Natural killer cell (primary cell): Measurements from ENCODE around the gene PHF5A. TPM values are rescaled to one million over a fixed set of nuclear protein-coding genes. Genes with fewer than 3 reads are reported as not detected.

Experiments used
- ATAC-seq, 3 donors: fragments of 150-1000 bp in 2 of 3; fragments of 200-7000 bp in 1 of 3; cut with Tn5 transposase; 1 replicate in 1 of 3; 2 replicates in 2 of 3; pipeline ENCODE4 v1.10.0; 2021; ENCODE audit warnings: mild to moderate bottlenecking in 2 of 3, moderate library complexity in 2 of 3
- DNase-seq, 2 donors: peaks; one replicate each; pipeline versions ENCODE4 v3.0.0 to v3.0.0-alpha.2; 2013 to 2021; ENCODE audit warnings: mixed read lengths in 1 of 2
- H3K27ac ChIP-seq: one replicate; pipeline ENCODE4 v1.5.1; 2013; ENCODE audit warnings: mild to moderate bottlenecking, low read length
- H3K27me3 ChIP-seq: one replicate; pipeline ENCODE4 v1.6.1; 2013; ENCODE audit warnings: low read length; ENCODE audit not compliant: control insufficient read depth, insufficient read depth
- H3K36me3 ChIP-seq: one replicate; pipeline ENCODE4 v1.6.1; 2013; ENCODE audit warnings: low read length; ENCODE audit not compliant: control insufficient read depth, insufficient read depth
- H3K4me1 ChIP-seq: one replicate; pipeline ENCODE4 v1.6.1; 2013; ENCODE audit warnings: low read length; ENCODE audit not compliant: control insufficient read depth, insufficient read depth
- H3K4me3 ChIP-seq: one replicate; pipeline ENCODE4 v1.5.1; 2013; ENCODE audit warnings: low read length
- H3K9me3 ChIP-seq: one replicate; pipeline ENCODE4 v1.6.1; 2013; ENCODE audit warnings: low read length; ENCODE audit not compliant: control insufficient read depth, insufficient read depth
- H3K27ac Mint-ChIP-seq, 2 donors: one replicate each; pipeline ENCODE4 v1.8.0; 2022; ENCODE audit warnings: mild to moderate bottlenecking in 2 of 2, mixed read lengths in 2 of 2, moderate library complexity in 1 of 2
- H3K27me3 Mint-ChIP-seq, 2 donors: one replicate each; pipeline ENCODE4 v1.8.0; 2022; ENCODE audit warnings: low read depth in 2 of 2, mixed read lengths in 2 of 2
- H3K36me3 Mint-ChIP-seq: one replicate; pipeline ENCODE4 v1.8.0; 2022; ENCODE audit warnings: mixed read lengths
- H3K4me1 Mint-ChIP-seq, 2 donors: one replicate each; pipeline ENCODE4 v1.8.0; 2022; ENCODE audit warnings: mixed read lengths in 2 of 2
- H3K4me3 Mint-ChIP-seq: one replicate; pipeline ENCODE4 v1.8.0; 2022; ENCODE audit warnings: mild to moderate bottlenecking, moderate library complexity, mixed read lengths
- H3K9me3 Mint-ChIP-seq, 2 donors: one replicate each; pipeline ENCODE4 v1.8.0; 2022; ENCODE audit warnings: mixed read lengths in 2 of 2
- CTCF ChIP-seq: fragments of 200-600 bp; IDR thresholded peaks from one replicate; pipeline ENCODE4 v1.8.0; 2022; ENCODE audit warnings: antibody characterized with exemption
- whole genome bisulfite sequencing: methylation state at CpG from one replicate; pipeline ENCODE4 v1.1.7; 2013; ENCODE audit warnings: missing lambda C conversion rate; ENCODE audit not compliant: insufficient coverage; 5-methylcytosine and 5-hydroxymethylcytosine counted together
- intact Hi-C: fragments of 100-400 bp; cut with micrococcal nuclease; formaldehyde crosslinking; loops from one replicate; pipeline ENCODE4 v1.14.2; 2022
- total RNA-seq, 4 donors: library from RNA; stranded (reverse); fragments of 120-200 nt in 1 of 4; gene quantifications; one replicate each; pipeline versions ENCODE4 v1.2.3 to v1.2.4, GENCODE V29; 2013 to 2022

The PHF5A gene
- 10 to 100 TPM; 31.8 to 41.8 (median 37.6) TPM for total RNA-seq
- 45.9 TPM for total RNA-seq (2013)

- no peak for TF ChIP-seq CTCF
- peak; percentile 91 to 97 (median 91) for ATAC-seq
- WGBS, result under 1% methylated on average over 51 of the region's 51 CpGs
- peak within 1 kb of the TSS; percentile 85 for H3K4me3 ChIP-seq
- no peaks in the 10 kb centered on the region for H3K9me3 ChIP-seq
- peak within 1 kb of the TSS; percentile 91 for H3K27ac ChIP-seq
- no peaks in the 10 kb centered on the region for H3K27me3 ChIP-seq
- peaks cover 36% of the 10 kb centered on the region for H3K36me3 ChIP-seq
- H3K4me1 ChIP-seq, result peaks cover 20% of the 10 kb centered on the region
- no peaks in the 10 kb centered on the region for H3K36me3 Mint-ChIP-seq
- peaks cover 40 to 41% of the 10 kb centered on the region in 2 donors for H3K4me1 Mint-ChIP-seq
- intact Hi-C loops, result loop anchor here (1.0 kb wide), 1 partner anchor 20 kb away; no protein-coding TSS in a partner anchor
- DNase-seq, result peak; percentile 99
- peak within 1 kb of the TSS; percentile 87 for H3K4me3 Mint-ChIP-seq
- H3K27me3 Mint-ChIP-seq, result no peaks in the 10 kb centered on the region
- no peaks in the 10 kb centered on the region for H3K9me3 Mint-ChIP-seq
- H3K27ac Mint-ChIP-seq, result peak within 1 kb of the TSS; percentile 97 to 99
These were observed at the start of gene PHF5A, which contains the start of gene ACO2 for GRCh38 chr22:41468381-41469217. Gene PHF5A (minus strand): TSS chr22:41468692. CDS start chr22:41468653, 39 bp downstream. Gene ACO2 (plus strand): TSS chr22:41469117. CDS start chr22:41469147, 30 bp downstream.

GRCh38 chr22:41518048-41518347, 49.5 kb upstream of the PHF5A start:
- no peak overlapping the region for H3K27ac ChIP-seq
- DNase-seq (no peak), ATAC-seq (no peak)
- H3K9me3 ChIP-seq, result no peaks in the 10 kb centered on the region
- TF ChIP-seq CTCF, result no peak
- H3K36me3 ChIP-seq, result peaks cover 46% of the 10 kb centered on the region
- no peak overlapping the region for H3K4me3 Mint-ChIP-seq
- intact Hi-C loops, result no loop called here
- no peak overlapping the region for H3K4me3 ChIP-seq
- 98% methylated on average over 7 of the region's 7 CpGs for WGBS
- no peaks in the 10 kb centered on the region for H3K27me3 Mint-ChIP-seq
- no peaks in the 10 kb centered on the region for H3K27me3 ChIP-seq
- no peaks in the 10 kb centered on the region for H3K36me3 Mint-ChIP-seq
- no peaks in the 10 kb centered on the region for H3K4me1 Mint-ChIP-seq
- no peaks in the 10 kb centered on the region for H3K4me1 ChIP-seq
- no peak overlapping the region for H3K27ac Mint-ChIP-seq
- H3K9me3 Mint-ChIP-seq, result no peaks in the 10 kb centered on the region

- H3K27me3 ChIP-seq, result no peaks in the 10 kb centered on the region
- Mint-ChIP-seq H3K27ac (no peak overlapping the region), H3K4me1 (no peaks in the 10 kb centered on the region), H3K36me3 (peaks cover 4% of the 10 kb centered on the region), H3K4me3 (no peak overlapping the region), H3K27me3 (no peaks in the 10 kb centered on the region), H3K9me3 (no peaks in the 10 kb centered on the region)
- H3K36me3 ChIP-seq, result peaks cover 50% of the 10 kb centered on the region
- peak; percentile 61 for TF ChIP-seq CTCF
- no peaks in the 10 kb centered on the region for H3K4me1 ChIP-seq
- intact Hi-C loops, result no loop called here
- peak in 1 of 2 donors; percentile 59 for DNase-seq
- ATAC-seq, result no peak
- WGBS, result 84% methylated on average over 22 of the region's 22 CpGs
- H3K9me3 ChIP-seq, result no peaks in the 10 kb centered on the region
- H3K27ac ChIP-seq, result no peak overlapping the region
- H3K4me3 ChIP-seq, result no peak overlapping the region
These were observed 48.9 kb upstream of the PHF5A start for GRCh38 chr22:41517172-41518047.
